H1 (cell line): ENCODE data around the gene FIP1L1. TPM values are rescaled to one million over a fixed set of nuclear protein-coding genes. Genes with fewer than 3 reads are reported as not detected.

ENCODE experiments used
- HDAC6 ChIP-seq: IDR thresholded peaks from one replicate; pipeline ENCODE4 v1.7.1; 2012; ENCODE audit warnings: low read depth, mild to moderate bottlenecking, inconsistent platforms, low read length, moderate library complexity
- PHF8 ChIP-seq: fragments of 200-600 bp; sonication (generic); conservative IDR thresholded peaks from 2 replicates; pipeline ENCODE4 v1.7.1; 2012; ENCODE audit warnings: low read depth, mild to moderate bottlenecking, inconsistent platforms, low read length, moderate library complexity
- POU5F1 ChIP-seq: IDR thresholded peaks from 2 replicates; pipeline ENCODE4 v1.6.1; 2011; ENCODE audit warnings: low read depth, mild to moderate bottlenecking, low read length, moderate library complexity
- polyA plus RNA-seq, 7 experiments: library from polyadenylated mRNA; depleted of rRNA in 3 of 7; stranded (reverse) in 5 of 7; unstranded in 2 of 7; fragments of >200 nt in 5 of 7; fragments of 200-250 nt in 2 of 7; gene quantifications; 1 replicate in 5 of 7; 2 replicates in 1 of 7; 4 replicates in 1 of 7; pipeline versions ENCODE4 v1.2.1 to v1.2.3, GENCODE V29; 2011 to 2013; ENCODE audit warnings: missing spikeins in 2 of 7, mixed read lengths in 2 of 7
- total RNA-seq: library from RNA; stranded (reverse); fragmentation: NEBNext Ultra II Directional; extraction: Animal tissue kit (Norgen Biotek cat#: 25700); gene quantifications from 2 replicates; pipeline ENCODE4 v1.2.1, GENCODE V29; 2021
- TF ChIP-seq, protein P1 (sequence below), 3 experiments: IDR thresholded peaks; 1 replicate in 2 of 3; 2 replicates in 1 of 3; pipeline versions ENCODE4 v1.5.1 to v1.6.1; 2011; ENCODE audit warnings: low read length in 3 of 3, mild to moderate bottlenecking in 3 of 3, inconsistent platforms in 2 of 3, low read depth in 1 of 3, moderate library complexity in 1 of 3; ENCODE audit not compliant: insufficient read depth in 1 of 3; ENCODE audit errors: control extremely low read depth in 1 of 3

Gene FIP1L1
- total and polyA plus RNA-seq, 2 of the 8 experiments (the other 6 are each of a cell fraction or from before 2014, with no cell fraction given), result 19.5 to 53.7 TPM

- TF ChIP-seq HDAC6 (no peak), PHF8 (no peak), POU5F1 (no peak)
- TF ChIP-seq, protein P1, sequence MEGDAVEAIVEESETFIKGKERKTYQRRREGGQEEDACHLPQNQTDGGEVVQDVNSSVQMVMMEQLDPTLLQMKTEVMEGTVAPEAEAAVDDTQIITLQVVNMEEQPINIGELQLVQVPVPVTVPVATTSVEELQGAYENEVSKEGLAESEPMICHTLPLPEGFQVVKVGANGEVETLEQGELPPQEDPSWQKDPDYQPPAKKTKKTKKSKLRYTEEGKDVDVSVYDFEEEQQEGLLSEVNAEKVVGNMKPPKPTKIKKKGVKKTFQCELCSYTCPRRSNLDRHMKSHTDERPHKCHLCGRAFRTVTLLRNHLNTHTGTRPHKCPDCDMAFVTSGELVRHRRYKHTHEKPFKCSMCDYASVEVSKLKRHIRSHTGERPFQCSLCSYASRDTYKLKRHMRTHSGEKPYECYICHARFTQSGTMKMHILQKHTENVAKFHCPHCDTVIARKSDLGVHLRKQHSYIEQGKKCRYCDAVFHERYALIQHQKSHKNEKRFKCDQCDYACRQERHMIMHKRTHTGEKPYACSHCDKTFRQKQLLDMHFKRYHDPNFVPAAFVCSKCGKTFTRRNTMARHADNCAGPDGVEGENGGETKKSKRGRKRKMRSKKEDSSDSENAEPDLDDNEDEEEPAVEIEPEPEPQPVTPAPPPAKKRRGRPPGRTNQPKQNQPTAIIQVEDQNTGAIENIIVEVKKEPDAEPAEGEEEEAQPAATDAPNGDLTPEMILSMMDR (IDR thresholded peaks at IDR 0.05; ENCODE audit: control extremely low read depth in 1 of 3, insufficient read depth in 1 of 3, low read depth in 1 of 3, low read length in 3 of 3), result no peak
These were observed 124.1 kb downstream of the FIP1L1 start (continued) for GRCh38 chr4:53501561-53501960.
